ENCODE data around the gene SND1.

- TF ChIP-seq CTCF (conservative IDR thresholded peaks at IDR 0.05; ENCODE audit: low read depth, low read length) (no peak), POLR2A (IDR thresholded peaks at IDR 0.05; ENCODE audit: low read depth, low read length) (no peak), CEBPB (IDR thresholded peaks at IDR 0.05; ENCODE audit: low read depth, low read length) (no peak), MXI1 (IDR thresholded peaks at IDR 0.05; ENCODE audit: borderline replicate concordance, low read depth, low read length) (no peak), RCOR1 (IDR thresholded peaks at IDR 0.05; ENCODE audit: insufficient replicate concordance, low read length) (no peak), RAD21 (IDR thresholded peaks at IDR 0.05; ENCODE audit: low read length) (no peak)
- TF ChIP-seq, protein P1, sequence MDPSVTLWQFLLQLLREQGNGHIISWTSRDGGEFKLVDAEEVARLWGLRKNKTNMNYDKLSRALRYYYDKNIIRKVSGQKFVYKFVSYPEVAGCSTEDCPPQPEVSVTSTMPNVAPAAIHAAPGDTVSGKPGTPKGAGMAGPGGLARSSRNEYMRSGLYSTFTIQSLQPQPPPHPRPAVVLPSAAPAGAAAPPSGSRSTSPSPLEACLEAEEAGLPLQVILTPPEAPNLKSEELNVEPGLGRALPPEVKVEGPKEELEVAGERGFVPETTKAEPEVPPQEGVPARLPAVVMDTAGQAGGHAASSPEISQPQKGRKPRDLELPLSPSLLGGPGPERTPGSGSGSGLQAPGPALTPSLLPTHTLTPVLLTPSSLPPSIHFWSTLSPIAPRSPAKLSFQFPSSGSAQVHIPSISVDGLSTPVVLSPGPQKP (IDR thresholded peaks at IDR 0.05; ENCODE audit: borderline replicate concordance, low read depth, low read length), result no peak
These were observed 424.3 kb downstream of the SND1 start for GRCh38 chr7:128076196-128076795.
